NOMO-1 (cell line): ENCODE results near the gene CDK8.

Experiments
- DNase-seq, 2 experiments: peaks; one replicate each; lab custom pipeline; 2025; ENCODE audit not compliant: unreplicated experiment in 2 of 2; lab: John Stamatoyannopoulos, UW

The CDK8 gene

GRCh38 chr13:26253787-26254582 is at the start of gene CDK8:
TSS of gene CDK8 (plus strand) at chr13:26254129. CDS start at chr13:26254642, 513 bp downstream.
- peak; percentile 89 to 94 for DNase-seq

DNA sequence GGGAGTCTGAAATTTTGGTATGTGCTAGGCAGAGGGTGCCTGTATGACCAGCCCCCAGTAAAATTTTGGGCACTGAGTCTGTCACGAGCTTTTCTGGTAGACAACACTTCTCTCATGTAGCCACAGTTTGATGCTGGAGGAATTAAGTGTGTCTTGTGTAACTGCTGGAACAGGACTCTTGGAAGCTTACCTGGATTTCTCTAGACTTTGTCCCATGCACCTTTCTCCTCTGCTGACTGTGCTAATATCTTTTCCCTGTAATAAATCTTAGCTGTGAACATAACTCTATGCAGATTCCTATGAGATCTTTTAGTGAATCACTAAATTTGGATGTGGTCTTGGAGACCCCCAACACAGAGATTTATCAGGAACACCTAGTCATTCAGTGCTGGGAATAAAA is 45.6 kb upstream of the CDK8 start:
- no peak for DNase-seq

DNA sequence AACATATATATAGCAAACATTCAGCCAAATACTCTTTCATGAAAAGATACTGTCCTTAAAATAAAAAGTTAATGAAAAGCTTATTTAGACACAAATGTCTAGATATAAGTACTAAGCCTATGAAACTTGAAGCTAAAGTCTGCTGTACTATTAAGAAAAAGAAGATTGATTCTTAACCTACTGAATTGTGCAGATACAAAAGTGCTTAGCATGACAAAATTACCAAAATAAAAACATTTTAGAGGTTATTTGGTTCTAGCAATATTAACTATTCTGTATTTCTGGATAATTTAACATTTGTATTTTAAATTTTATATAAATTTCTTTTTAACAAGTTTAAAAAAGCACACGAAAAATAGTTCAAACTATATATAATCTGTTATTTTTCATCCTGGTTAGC is 40.6 kb upstream of the CDK8 start:
- DNase-seq = no peak

- no peak for DNase-seq
Measured at GRCh38 chr13:26213982-26214381, 39.9 kb upstream of the CDK8 start.

DNA sequence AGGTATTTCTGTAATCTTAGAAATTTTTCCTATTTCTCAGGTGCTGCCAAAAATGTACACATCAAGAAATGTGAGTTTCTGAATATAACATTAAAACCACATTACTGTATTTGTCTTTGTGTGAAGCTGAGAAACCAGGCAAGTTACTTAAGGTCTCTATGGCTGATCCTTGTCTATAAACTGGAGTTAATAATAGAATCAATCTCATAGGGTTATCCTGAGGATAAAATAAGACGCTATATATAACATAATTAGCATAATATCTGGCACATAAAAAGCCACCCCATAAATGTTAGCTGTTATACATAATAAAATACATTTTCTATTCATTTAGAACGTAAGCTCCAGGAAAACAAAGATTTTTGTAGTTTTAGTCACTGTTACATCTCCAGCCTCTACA is 37.9 kb upstream of the CDK8 start:
- no peak for DNase-seq

GRCh38 chr13:26219726-26220125 is 34.2 kb upstream of the CDK8 start:
- no peak for DNase-seq

DNA sequence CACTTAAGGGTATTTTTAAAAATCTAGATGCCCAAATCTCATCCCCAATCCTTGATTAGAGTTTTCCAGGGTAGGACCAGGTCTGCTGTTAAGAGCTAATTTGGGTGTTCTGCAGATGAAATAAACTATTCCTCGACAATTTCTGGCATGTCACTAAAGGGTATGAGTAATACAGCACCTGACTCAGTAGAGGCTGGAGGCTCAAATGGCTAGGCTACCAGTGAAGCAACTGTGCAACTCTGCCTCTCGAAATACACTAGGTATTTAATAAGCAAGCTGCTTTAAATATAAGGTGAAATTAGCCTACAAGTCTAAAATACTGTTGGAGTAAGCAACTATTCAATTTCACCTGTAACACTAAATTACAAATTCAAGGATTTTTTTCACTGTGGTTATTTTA is 33.4 kb upstream of the CDK8 start:
- peak in 1 of 2 experiments; percentile 15 for DNase-seq

DNA sequence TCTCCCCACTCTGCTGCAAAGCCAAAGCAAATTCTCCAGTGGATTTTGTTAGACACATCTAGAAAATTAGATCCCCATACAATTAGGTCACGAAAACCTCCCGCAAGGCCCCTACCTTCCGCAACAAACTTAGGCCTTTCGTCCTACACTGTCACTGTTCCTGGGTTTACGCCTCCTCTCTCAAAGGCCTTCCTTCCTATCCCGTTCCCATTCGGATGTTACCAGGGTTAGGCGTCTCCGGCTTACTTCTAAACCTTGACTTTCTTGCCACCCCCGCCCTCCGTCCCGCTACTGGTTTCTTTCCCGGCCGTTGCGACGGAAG is 32.6 kb upstream of the CDK8 start:
- DNase-seq = peak; percentile 56 to 57

GRCh38 chr13:26221721-26222519 is 32.0 kb upstream of the CDK8 start, which contains the start of gene RNF6:
TSS of gene RNF6 (minus strand) at chr13:26222314. CDS start at chr13:26219649, 2,665 bp downstream.
- DNase-seq = peak; percentile 94 to 98

GRCh38 chr13:26222520-26223046 is 31.3 kb upstream of the CDK8 start:
- DNase-seq = peak in 1 of 2 experiments; percentile 76

GRCh38 chr13:26225896-26226617 is 27.9 kb upstream of the CDK8 start:
- no peak for DNase-seq

DNA sequence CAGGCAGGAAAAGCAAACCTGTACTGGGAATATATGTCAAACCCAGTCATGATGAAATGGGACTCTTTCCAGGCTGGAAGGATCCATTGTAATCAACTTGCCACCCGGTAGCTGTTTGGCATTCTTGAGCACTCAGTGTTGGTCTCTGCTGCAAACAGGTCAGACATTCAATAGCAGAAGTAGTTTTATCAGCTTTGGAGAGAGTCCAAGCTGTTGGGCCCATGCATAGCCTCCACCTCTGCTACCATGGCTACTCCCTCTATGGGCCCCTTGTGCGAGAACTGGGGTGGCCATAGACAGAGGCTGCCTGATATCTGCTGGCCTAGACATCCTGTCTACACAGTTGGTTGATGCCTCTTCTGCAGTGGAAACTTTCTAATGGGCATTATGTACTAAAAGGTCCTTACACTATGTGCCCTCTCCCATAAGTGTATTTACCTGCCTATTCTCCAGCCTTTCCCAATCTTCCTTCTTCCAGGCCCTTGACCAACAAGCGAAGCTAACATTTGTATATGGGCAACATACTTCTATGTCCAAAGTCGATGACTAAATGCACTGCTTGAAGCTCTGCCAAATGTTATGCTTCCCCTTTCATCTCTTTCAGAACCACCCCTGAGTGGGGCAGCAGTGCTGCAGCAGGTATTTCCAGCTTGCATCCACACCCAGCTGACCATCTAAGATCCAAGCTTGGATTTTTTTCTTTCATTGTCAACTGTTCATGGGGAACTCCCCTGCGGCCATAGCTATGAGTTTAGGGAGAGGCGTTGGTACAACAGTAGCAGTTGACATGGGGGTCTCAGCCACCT is 26.6 kb upstream of the CDK8 start:
- no peak for DNase-seq

GRCh38 chr13:26228096-26228495 is 25.8 kb upstream of the CDK8 start:
- no peak for DNase-seq

DNA sequence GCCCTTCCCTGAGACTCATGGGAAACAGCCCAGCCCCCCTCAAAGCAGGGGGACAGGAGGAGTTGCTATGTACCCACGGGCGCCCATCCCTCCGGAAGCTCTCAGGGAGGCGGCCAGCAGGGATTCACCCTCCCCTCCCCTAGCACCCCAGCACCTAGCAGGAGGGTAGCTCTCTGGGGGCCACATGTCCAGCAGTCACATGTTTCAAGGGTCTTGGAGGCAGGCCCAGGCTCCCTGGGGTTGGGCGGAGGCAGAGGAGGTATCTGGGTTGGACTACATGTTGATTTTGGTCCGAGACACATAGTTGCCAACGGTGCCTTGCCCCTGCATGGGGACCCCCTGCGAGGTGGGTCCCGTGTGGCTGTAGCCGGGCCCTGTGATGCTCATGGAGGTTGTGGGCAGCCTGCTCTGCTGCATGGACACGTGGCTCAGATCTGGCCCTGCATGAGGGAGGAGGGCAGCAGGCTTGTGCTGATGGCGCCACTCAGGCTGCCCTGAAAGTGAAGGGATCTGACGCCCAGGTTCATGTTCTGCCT is 24.8 kb upstream of the CDK8 start:
- no peak for DNase-seq

GRCh38 chr13:26230703-26231102 is 23.2 kb upstream of the CDK8 start:
- DNase-seq = no peak

GRCh38 chr13:26236296-26236695 is 17.6 kb upstream of the CDK8 start:
- DNase-seq = no peak

- no peak for DNase-seq
Measured at GRCh38 chr13:26246154-26246553, 7.8 kb upstream of the CDK8 start.

- no peak for DNase-seq
Measured at GRCh38 chr13:26247011-26247410, 6.9 kb upstream of the CDK8 start.

GRCh38 chr13:26247608-26248007 is 6.3 kb upstream of the CDK8 start:
- DNase-seq = no peak

DNA sequence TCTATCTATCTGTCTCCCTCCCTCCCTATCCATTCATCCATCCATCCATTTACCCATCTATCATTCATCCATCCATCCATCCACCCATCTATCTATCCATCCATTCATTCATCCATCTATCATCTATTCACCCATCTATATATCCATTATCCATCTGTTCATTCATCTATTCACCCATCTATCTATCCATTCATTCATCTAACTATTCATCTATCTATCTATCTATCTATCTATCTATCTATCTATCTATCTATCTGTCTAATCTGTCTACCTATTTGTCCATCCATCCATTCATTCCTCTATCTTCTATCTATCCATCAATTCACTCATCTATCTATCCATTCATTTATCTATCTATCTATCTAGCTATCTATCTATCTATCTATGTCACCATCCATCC is 4.4 kb upstream of the CDK8 start:
- DNase-seq = no peak
